AG04449 (cell line): ENCODE measurements around the gene BRIX1.

Experiments used
- CTCF ChIA-PET: fragments of 350-600 bp; formaldehyde crosslinking; extraction: SDS; loops from one replicate; lab custom pipeline; 2021; ENCODE audit warnings: antibody characterized with exemption; lab: Yijun Ruan, JAX
- POLR2A ChIA-PET: fragments of 400-600, 350-600 bp; formaldehyde crosslinking; extraction: SDS; loops from one replicate; lab custom pipeline; 2020; ENCODE audit warnings: antibody characterized with exemption, inconsistent platforms; lab: Yijun Ruan, JAX
- DNase-seq: peaks from one replicate; pipeline ENCODE4 v3.0.0-alpha.2; 2010; ENCODE audit warnings: low read depth, low spot score
- H3K4me3 ChIP-seq: 2 replicates; pipeline ENCODE4 v1.5.1; 2011; ENCODE audit warnings: low read depth, mild to moderate bottlenecking, control low read depth, low read length
- TF ChIP-seq, protein P1 (sequence below): IDR thresholded peaks from one replicate; pipeline ENCODE4 v1.5.1; 2011; ENCODE audit warnings: mild to moderate bottlenecking, moderate library complexity, low read length, control low read depth, inconsistent platforms; ENCODE audit not compliant: insufficient read depth; ENCODE audit errors: missing control alignments

Gene BRIX1, protein sequence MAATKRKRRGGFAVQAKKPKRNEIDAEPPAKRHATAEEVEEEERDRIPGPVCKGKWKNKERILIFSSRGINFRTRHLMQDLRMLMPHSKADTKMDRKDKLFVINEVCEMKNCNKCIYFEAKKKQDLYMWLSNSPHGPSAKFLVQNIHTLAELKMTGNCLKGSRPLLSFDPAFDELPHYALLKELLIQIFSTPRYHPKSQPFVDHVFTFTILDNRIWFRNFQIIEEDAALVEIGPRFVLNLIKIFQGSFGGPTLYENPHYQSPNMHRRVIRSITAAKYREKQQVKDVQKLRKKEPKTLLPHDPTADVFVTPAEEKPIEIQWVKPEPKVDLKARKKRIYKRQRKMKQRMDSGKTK

DNA sequence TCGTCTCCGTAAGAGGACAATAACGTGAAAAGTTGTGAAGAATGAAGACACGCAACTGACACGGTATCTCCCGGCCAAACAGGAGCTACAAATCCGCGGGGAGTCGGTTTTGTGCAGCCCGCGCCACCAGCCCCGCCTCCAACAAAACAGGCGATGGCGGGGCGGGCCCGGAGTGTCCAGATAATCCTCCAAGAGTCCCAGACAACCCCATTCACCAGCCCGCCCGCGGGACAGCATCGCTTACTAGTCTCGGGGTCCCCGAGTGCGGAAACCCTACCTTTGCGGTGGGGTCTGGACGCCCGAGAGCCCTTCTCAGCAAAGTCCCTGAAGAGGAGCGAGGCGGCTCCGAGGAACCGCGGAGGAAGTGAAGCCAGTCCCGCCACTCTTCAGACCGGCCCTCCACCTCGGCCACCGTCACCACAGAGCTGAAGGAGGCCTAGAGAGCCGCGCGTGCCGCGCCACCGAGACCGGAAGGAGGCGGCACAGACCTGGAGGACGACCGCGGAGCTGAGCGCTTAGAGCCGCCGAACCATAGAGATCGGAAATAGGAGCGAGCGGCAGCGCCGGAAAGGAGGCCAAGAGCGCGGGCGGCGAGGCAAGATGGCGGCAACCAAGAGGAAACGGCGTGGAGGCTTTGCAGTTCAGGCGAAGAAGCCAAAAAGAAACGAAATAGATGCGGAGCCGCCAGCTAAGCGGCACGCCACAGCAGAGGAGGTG is at the start of gene BRIX1, which contains the start of gene RAD1:
BRIX1 (plus strand) TSS at position 573 of the 717 bp plus-strand sequence; CDS start at position 601, 28 bp downstream.
RAD1 (minus strand) TSS at position 366 of the 717 bp plus-strand sequence. CDS start 612 bp downstream, outside the sequence.
- H3K4me3 ChIP-seq = peak within 1 kb of the TSS; percentile 93
- ChIA-PET POLR2A (interaction anchor here (0.6 to 2.7 kb wide), 10 partner anchors 9 to 421 kb away, joined by 3 to 14 read pairs (median 4); partner anchors contain the start of gene DNAJC21), CTCF (interaction anchor here (0.6 to 4.4 kb wide), 10 partner anchors 9 to 439 kb away, joined by 3 to 18 read pairs (median 6); partner anchors contain the start of gene DNAJC21)
- peak; percentile 77 for DNase-seq
- TF ChIP-seq, protein P1, sequence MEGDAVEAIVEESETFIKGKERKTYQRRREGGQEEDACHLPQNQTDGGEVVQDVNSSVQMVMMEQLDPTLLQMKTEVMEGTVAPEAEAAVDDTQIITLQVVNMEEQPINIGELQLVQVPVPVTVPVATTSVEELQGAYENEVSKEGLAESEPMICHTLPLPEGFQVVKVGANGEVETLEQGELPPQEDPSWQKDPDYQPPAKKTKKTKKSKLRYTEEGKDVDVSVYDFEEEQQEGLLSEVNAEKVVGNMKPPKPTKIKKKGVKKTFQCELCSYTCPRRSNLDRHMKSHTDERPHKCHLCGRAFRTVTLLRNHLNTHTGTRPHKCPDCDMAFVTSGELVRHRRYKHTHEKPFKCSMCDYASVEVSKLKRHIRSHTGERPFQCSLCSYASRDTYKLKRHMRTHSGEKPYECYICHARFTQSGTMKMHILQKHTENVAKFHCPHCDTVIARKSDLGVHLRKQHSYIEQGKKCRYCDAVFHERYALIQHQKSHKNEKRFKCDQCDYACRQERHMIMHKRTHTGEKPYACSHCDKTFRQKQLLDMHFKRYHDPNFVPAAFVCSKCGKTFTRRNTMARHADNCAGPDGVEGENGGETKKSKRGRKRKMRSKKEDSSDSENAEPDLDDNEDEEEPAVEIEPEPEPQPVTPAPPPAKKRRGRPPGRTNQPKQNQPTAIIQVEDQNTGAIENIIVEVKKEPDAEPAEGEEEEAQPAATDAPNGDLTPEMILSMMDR = peak; percentile 15

DNA sequence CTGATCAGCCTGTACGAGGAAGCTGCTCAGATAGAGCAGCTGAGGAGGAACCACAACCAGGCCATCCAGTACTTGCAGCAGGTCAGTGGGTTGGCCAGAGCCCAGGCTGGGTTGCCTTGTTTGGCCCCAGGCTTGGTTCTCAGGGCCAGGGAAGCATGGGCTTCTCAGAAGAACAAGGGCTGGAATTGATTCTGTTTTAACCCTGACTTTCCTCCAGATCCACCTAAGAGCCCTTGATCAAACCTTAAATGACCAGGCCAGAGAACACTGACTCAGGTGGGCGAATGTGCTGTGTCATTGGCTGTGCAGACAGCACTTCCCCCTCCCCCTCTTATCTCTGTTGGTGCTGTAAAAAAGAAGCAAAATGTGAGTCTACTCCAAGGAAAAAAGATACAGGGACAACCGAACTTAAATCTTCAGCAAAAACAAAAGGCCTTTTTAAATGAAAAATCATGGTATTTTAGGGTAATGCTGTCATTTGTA is 48.5 kb upstream of the BRIX1 start:
- POLR2A ChIA-PET = no interaction called here
- no peak for DNase-seq
- CTCF ChIA-PET = interaction anchor here (1.3 kb wide), 1 partner anchor 32 kb away, joined by 5 read pairs; no protein-coding TSS in a partner anchor
- TF ChIP-seq, protein P1 = no peak
- no peak overlapping the region for H3K4me3 ChIP-seq

DNA sequence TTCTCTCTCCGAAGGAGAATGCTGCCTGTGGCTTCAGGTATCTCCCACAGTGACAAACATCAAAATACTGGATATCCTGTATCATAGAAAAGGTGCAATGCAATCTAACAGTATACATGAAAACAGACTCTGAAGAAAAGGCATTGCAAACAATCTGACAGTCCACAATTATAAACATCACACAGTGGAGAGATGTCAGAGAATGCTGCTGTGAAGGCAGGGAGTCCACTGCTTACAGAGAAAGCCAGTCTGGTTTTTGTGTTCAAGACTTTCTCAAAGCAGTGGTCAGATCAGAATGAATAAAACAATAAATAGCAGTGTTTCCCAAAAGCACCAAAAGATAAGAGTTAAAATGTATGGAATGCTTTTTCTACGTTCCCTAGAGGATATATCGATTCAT is 47.9 kb upstream of the BRIX1 start:
- DNase-seq = no peak
- POLR2A ChIA-PET = no interaction called here
- TF ChIP-seq, protein P1 = no peak
- CTCF ChIA-PET = interaction anchor here (1.3 kb wide), 1 partner anchor 31 kb away, joined by 5 read pairs; no protein-coding TSS in a partner anchor
- H3K4me3 ChIP-seq = no peak overlapping the region

DNA sequence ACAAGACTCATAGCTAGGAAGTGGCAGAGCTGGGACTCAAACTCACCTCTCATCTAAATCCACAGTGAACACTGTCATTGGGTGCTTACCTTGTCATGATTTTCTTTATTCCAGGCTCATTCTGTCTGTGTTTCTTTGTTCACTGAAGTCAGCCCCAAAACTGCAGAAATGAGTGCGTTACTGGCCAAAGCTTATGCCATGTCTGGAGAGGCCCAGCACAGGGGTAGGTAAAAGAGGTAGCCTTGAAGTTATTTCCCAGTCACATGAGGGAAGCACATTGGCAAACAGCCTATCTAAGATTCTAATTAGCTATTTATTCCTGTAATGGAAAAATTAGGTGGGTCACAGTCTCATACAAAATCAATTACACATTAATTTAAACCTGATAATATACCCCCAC is 46.7 kb upstream of the BRIX1 start:
- no peak for DNase-seq
- POLR2A ChIA-PET = no interaction called here
- no peak overlapping the region for H3K4me3 ChIP-seq
- TF ChIP-seq, protein P1 = no peak
- CTCF ChIA-PET = no interaction called here

DNA sequence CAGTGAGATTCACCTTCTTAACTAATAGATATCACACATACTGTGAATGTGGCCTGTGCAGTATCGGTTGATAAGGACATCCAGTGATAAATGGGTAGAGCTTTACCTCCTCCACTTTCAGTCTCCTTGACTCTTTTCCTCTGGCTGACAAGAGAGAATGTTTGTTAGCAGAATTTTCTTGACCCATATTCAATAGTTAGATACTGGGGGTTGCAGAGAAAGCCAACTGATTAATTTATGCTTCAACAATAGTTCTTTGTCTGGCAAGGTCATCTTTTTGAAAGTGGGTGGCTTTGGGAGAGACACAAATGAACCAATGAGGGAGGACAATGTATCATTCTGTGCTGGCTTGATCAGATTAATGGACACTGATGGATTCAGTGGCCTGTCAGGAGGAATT is 46.3 kb upstream of the BRIX1 start:
- CTCF ChIA-PET = no interaction called here
- TF ChIP-seq, protein P1 = no peak
- POLR2A ChIA-PET = no interaction called here
- DNase-seq = no peak
- H3K4me3 ChIP-seq = no peak overlapping the region
